PFSK-1 (cell line): ENCODE measurements around the gene DCAF17.

Experiments
- FOXP2 ChIP-seq: optimal IDR thresholded peaks from 2 replicates; pipeline ENCODE3; 2011; ENCODE audit warnings: borderline replicate concordance, control low read depth, inconsistent platforms; ENCODE audit not compliant: insufficient read depth; ENCODE audit errors: extremely low read length, extremely low read depth
- POLR2AphosphoS5 ChIP-seq: IDR thresholded peaks from 2 replicates; pipeline ENCODE4 v1.6.1; 2012; ENCODE audit warnings: low read depth, mild to moderate bottlenecking, control low read depth, low read length, moderate library complexity
- REST ChIP-seq, 2 experiments: IDR thresholded peaks; 2 replicates each; pipeline versions ENCODE4 v1.6.1 to v1.8.0; 2011 to 2012; ENCODE audit warnings: low read depth in 2 of 2, low read length in 2 of 2, control low read depth in 1 of 2, inconsistent platforms in 1 of 2, mild to moderate bottlenecking in 1 of 2, moderate library complexity in 1 of 2; ENCODE audit not compliant: insufficient read depth in 1 of 2
- SIN3A ChIP-seq: IDR thresholded peaks from 2 replicates; pipeline ENCODE4 v1.6.1; 2012; ENCODE audit warnings: mild to moderate bottlenecking, low read length, moderate library complexity, borderline replicate concordance; ENCODE audit not compliant: insufficient read depth
- TAF1 ChIP-seq: IDR thresholded peaks from 2 replicates; pipeline ENCODE4 v1.6.1; 2012; ENCODE audit warnings: low read length, control low read depth, borderline replicate concordance; ENCODE audit not compliant: insufficient read depth

- no peak for TF ChIP-seq SIN3A
- no peak for TF ChIP-seq POLR2AphosphoS5
- TF ChIP-seq TAF1, result no peak
- no peak for TF ChIP-seq FOXP2
- TF ChIP-seq REST (IDR thresholded peaks at IDR 0.05; ENCODE audit: insufficient read depth in 1 of 2, low read depth in 2 of 2, low read length in 2 of 2), result no peak
These were observed 2.3 kb upstream of the DCAF17 start for GRCh38 chr2:171431677-171432167.
